Measurements from ENCODE around the gene SLC12A7.

GRCh38 chr5:1027631-1028441 is 84.0 kb downstream of the SLC12A7 start:
- TF ChIP-seq CTCF (conservative IDR thresholded peaks at IDR 0.05), result no peak
- TF ChIP-seq ZFX (IDR thresholded peaks at IDR 0.05), result no peak
